HG02981 (cell line): ENCODE results near the gene KCTD16.

Experiments
- ATAC-seq: cut with Tn5 transposase; IDR thresholded peaks from one replicate; pipeline ENCODE4 v1.9.1; 2021; ENCODE audit warnings: mild to moderate bottlenecking, moderate library complexity; ENCODE audit not compliant: unreplicated experiment

The KCTD16 gene

DNA sequence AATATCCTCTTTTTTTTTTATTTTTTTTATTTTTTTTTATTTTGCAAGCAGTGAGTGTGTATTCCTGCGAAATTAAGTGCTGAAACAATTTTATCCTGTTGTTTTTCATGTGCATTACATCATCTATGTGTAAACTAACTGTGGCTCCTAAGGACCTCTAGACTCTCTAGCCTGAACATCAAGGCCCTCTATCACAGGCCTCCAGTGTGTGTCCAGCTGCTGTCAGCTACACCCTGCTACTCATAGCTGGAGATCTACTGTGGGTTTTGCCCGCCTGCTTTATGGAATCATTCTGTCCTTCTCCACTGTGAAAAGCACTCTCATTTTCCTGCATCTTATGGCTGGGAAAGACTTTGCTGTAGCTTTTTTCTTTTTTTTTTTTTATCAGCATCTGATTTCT lies 157.8 kb downstream of the KCTD16 start:
- no peak for ATAC-seq

DNA sequence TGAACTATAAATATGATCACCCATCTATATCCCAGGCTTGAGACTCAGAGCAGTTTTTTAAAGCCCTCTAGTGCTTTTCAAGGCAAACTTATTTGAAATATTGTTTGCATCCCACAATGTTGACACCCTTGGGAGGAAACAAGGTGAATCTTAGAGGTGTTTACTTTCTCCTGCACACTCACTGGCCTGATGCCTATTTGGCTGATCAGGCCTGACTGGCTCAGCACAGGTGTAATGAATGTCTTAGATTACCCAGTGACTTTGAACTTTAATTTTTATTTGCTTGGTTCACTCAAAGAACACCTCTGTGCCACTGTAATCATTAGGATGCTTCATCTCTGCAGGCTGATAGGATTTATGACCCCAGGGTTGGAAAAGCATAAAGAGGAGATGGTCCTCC lies 158.3 kb downstream of the KCTD16 start:
- no peak for ATAC-seq

DNA sequence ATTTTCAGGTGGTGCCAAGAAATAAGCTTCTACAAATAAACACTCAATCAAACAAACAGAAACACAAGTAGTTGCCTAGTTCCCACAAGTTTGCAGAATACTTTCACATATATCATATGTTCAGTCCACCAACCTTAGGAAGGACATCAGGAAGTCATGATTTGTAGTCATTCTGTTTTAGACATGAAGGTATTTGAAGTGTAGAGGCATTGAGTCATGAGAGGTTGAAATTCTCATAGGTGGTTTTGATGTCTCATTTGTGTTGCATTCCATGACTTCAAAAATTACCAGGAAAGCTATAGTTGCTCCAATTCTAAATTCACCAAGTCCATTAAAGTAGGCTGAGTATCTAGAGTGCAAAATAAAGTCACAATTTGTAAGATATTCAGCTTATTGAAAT lies 159.0 kb downstream of the KCTD16 start:
- no peak for ATAC-seq

DNA sequence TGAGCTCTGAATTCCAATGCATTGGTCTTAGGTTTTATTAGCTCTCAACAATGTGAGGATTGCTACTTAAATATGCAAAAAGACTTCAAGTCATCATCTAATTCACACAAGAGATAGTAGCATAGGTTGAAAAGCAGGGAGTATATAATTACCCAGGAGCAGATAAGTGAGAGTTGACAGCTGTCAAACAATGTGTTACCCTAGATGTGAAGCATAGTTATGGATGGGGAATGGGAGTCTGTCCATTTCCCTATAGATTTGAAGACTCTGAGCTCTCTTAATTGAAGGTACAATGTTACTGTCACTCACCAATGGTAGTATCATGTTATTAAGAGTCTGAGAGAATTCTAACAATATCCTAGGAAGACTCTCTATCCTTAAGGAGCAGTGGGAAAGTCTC lies 160.7 kb downstream of the KCTD16 start:
- no peak for ATAC-seq

DNA sequence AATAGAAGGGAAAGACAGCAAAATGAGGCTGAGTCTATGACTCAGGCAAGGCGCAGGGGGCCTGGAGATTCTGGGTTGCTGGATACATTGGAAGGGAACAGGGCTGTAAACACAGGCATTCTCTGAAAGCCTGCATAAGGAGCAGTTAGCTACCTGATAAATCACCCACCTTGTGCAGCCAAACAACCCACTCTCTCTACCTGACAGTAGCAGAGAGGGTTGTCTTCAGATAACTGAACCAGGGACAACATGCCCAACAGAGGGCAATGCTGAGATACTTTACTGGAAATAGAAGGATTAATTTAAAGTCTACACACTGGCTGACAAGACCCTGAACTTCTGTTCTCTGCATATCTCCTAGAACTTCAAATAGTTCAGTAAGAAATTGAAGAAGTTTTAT lies 161.6 kb downstream of the KCTD16 start:
- no peak for ATAC-seq

DNA sequence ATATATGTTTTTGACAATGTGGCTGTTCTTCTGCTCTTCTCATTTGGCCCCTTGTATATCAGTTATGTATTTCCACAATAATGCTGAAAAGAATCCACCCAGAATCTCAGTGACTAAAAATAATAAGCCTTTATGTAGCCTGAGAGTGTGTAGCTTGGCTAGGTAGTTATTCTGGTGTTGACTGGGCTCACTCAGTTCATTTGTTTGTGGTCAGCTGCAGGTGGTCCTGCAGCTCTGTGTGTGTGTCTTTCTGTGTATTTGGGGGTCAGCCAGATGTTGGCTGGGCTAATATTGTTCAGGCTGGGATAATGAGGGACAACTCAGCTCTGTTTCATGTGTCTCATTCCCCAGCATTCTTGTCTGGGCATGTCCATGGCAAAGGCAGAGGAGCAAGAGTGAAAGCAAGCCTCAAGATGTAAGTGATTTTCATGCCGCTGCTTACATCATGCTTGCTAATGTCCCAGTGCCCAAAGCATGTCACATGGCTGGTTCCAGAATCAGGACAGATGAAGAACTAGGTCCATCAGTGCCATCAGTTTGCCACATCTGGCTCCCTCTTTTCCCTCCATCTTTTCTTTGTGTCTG lies 162.8 kb downstream of the KCTD16 start:
- peak; percentile 48 for ATAC-seq

DNA sequence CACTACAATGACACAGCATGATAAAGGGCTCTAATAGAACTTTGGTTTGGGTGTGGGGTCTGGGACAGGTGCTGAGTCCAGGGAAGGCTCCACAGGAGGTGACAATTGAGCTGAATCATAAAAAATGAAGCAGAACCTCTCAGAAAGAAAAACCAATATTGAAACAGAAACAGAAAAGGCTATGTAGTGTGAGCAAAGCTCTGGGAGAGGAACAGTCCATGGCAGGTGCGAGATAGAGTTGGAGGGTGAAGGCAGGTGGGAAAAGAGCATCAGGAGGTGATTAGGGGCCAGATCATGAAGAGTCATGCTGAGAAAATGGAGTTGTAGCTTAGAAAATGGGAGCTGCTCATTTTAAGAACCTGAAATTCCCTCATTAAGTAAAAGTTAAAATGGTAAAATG lies 164.9 kb downstream of the KCTD16 start:
- ATAC-seq = no peak

DNA sequence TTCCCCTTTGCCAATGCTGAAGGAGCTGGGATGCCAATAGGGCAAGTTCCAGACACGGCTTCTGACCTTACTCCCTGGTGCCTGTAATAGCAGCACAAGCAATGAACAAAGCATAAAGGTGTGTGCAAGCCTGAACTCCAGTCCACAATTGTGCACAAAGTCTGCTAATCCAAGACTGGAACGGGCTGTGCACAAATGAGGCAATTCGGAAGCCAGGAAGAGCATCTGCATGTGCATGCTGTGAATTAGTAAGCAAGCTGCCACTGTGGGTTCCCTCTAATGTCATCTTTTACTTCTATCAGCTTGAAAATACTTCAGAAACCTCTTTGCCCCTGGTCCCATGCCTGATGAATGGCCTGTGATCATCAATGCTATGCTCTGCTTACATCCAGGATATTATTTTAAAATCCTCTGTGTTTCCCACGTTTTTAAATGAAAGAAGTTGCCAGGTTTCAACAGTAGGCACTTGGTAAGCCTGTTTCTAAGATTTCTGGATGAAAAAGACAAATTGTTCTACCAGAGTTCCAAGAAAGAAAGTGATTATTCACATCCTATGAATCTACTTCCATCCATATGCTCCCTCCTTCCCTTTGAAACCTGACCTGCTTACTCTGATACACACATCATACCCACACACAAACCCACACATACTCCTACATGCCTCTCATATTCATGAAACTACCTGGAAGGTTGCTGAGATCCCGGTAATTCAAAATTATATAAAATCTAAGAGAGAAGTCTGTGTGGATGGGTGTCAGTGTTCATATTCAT lies 165.7 kb downstream of the KCTD16 start:
- no peak for ATAC-seq

DNA sequence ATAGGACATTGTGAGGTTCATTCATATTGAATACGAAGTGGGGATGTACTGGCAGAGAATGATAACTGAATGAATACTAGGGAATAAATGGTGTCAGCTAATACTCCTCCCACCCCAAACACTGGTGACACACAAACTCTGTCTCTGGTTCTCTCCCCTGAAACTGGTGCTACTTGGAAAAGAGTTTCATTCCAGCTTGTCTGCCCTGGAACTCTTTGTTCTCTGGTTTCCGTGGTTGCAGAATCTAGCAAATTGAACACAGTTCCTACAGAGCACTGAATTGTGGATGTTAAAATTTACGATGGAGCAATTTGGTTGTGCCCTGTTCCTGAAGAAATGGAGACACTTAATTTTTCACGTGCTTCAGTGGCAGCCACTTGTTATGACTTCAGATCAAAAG lies 181.7 kb downstream of the KCTD16 start:
- ATAC-seq = no peak

DNA sequence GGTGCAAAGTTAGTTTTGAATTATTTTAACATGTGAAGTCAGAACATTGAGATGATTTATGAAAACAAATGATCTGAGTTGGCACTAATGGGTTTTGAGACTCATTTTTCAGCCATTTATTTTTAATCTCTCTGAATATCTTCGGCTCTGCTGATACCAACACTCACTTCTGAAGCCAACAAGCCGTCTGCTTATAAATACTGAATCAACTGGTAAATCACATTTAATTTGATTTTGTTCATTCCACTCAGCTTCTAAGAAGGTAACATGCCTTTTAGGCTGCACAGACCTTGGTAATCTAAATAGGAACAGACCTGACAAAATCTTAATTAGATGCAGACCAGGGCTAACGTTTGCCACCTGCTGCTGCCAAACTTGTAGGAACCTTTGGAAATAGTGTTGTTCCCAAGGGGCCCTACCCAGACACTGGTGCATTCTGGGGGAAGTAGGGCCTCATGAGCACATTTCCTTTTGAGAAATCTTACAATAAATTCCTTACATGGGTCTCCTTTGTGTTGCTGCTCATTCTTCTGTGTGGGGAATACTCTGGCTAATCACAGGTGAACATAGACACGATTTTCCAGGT lies 182.2 kb downstream of the KCTD16 start:
- ATAC-seq = no peak

DNA sequence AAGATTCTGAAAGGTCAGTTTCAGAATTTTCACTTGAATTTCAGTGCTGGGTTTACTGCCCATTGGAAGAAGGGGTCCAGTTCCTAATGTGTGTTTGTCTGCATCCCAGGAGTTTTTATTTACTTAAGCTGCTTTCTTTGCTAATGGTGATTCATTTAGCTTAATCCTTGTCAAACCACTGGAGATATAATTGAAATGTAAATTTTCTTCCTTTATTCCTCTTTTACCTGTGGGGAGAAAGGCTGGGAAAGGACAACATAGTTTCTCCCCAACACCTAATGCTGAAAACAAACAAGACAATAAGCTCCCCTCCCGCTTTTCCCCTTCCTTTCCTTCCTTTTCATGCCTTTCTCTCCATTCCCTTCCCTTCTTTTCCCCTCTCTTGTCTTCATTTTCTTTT lies 185.8 kb downstream of the KCTD16 start:
- no peak for ATAC-seq

DNA sequence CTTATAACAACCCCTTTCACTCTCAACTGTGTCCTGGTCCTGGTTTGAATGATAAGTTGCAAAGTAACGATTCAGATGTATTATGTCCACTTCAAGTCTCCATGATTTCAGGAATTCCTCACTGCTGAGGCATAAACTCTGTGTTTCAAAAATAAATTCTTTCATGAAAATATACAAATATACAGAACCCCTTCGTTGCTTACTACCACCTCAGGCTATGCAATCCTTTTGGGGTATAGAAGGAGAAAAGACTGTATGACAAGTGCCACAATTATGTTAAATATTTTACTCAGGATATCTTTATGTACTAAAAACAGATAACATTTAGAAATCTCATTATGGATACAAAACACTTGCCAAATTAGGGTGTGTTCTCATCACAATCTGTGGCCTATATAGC lies 190.7 kb downstream of the KCTD16 start:
- ATAC-seq = no peak

DNA sequence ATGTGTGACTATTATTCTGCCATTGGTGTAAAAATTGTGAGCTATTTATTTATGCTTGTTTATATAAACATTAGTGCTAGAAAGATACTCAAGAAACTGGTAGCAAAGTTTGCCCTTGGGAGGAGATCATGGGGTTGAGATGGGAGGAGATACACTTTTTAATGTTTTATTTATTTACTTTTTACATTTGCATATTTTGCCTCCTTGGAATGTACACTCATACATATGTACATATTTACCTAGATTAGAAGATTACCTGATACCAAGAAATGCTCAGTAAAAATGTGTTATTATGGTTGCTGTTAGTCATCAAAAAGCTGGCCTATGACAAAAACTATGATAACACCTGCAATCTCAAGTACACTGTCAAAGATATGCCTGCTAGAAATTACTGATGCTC lies 195.2 kb downstream of the KCTD16 start:
- no peak for ATAC-seq

DNA sequence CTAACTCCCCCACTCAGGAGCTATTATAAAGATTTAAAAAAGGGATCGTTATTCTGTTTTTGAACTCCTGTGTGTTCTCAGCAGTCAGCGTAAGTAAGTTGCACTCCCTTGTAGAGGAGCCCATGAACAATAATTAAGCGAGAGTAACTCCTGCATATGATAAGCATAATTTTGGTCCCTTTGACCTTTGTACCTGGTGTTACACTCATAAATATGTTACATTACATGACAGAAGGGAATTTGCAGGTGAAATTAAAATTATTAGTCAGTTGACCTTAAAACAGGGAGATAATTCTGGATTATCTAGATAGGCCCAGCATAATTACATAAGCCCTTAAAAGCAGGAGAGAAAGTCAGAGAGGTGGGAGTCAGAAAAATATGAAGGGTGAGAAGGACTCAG lies 197.3 kb downstream of the KCTD16 start:
- no peak for ATAC-seq

DNA sequence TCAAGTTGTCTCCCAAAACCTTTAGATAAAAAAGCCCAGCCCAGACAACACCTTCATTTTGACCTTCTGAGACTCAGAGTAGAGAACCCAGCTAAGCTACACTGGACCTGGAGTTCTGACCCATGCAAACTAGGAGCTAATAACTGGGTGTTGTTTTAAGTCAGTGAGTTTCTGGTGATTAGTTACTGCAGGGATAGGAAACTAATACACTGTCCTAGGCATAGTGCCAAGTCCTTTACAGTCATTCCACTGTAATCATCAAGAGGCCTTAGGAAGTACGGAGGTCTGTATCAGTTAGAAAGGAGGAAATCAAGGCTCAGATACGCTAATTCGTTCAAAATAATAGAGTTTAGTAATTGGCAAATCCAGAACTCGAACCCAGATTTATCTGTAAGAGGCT lies 197.9 kb downstream of the KCTD16 start:
- no peak for ATAC-seq

DNA sequence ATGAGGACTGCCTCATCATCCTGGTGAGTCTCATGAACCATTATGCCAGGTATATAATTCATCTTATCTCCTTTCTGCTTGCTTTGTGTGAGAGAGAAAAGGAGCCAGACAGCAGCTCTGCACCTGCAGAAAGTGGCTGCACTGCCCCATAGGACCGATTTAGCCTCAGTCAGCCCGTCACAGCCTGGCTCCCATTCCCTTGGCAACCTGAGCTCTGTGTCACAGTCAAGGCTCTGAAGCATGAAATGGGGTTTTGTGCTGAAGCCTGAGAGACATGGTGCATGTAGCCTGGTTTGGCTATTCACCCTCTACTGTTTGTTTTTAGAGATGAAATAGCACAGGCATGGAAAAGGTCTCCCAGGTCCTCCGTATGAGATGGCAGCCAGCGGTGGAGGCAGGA lies 198.3 kb downstream of the KCTD16 start:
- peak; percentile 64 for ATAC-seq

DNA sequence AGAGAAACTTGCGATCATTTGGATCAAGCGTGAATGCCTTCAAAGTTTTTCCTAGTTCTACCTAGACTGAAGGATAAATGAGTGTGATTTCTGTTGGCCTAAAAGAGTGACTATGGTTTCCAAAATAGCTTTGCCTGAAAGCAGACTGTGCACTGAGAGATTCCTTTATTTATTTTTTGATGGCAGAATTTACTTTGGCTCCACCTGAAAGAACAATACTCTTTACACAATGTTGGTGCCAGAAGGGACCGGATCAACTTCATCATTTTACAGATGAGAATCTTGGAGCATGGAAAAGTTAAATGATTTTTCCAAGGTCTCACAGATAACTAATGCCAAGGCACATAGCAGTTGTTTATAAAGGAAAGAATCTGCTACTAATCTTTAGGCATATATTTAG lies 199.6 kb downstream of the KCTD16 start:
- ATAC-seq = no peak

DNA sequence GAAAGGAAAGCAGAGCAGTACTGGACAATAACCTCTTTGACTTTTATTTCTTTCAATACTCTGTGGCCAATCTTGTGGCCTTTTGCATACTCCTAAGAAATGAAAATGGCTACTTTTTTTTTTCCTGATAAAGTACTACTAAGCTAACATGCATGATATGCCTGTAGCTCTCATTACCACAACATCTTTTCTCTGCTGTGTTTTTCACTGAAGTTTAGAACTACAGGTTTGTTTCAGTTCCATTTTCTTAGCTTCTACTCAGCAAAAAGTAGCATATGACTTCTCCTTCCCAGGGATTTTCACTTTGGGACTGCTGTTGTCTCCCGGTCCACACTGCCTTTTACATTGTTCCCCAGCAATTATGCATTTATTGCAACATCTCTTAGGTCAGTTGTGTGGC lies 204.0 kb downstream of the KCTD16 start:
- ATAC-seq = no peak

DNA sequence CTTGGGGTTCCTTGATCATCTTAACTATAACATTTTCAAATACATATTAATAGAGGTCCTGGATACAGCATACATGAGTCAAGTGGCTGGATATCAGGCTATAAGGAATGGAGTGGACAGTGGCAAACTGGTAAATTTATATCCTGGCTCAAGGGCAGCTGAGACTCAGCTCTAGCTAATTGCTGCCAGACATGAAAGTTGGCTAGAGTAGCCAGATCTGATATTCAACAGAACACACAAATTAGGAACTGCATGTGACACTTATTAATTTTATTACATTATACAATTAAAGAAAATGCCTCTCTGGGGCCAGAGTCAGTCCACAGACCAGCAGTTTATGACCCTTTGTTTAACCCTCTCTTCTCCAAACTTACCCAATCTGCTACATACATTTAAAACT lies 206.5 kb downstream of the KCTD16 start:
- no peak for ATAC-seq

DNA sequence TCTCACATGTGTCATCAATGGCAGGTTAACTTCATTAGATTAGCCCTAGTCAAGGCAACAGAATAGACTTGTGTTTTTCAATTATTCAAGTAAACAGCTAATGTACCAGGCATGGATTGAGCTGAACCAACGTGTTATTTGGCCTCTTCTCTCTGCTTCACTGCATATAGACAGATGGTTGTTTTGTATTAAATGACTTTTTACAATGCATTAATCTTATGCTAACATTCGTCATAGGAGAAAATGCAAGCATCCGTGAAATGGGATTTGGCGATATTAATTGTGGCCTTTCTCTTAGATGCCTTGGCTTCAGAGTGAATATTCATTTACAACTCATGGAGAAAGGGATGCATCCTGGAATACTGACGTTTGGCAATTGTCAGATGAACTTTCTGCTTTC lies 208.0 kb downstream of the KCTD16 start:
- ATAC-seq = no peak

DNA sequence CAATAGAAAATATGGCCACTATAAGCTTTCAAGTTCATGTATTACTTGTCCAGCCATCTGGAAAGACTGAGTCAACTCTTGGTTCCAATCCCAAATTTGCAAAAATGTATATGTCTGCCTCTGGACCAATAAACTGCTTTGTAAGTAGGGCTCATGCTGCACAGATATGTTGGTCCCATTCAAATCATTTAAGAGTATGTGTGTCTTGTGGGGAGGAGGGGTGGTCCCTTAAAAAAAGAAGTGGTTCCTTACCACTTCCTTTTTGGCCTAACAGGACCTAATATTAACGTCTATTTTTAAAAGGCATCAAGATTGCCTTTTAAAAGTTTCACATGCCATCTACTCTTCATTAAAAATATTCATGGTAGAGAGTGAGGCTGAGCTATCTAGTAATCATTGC lies 214.9 kb downstream of the KCTD16 start:
- no peak for ATAC-seq

DNA sequence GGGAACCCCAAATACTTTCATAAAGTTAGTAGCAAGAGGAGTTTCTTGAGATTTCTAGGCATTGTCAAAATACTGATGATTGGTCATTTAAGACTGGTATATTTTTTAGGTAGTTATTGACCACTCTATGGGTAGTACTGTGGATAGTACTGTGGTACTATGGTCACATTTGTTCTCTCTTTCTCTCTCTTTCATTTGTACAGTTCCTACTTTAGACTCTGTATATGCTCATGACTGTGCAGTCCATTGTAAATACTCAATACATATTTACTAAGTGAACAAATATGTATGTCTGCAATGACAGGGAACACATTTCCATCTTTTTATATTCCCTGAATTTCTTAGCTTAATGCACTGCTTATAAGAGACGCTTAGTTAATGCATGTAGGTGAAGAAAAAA lies 215.6 kb downstream of the KCTD16 start:
- ATAC-seq = no peak

DNA sequence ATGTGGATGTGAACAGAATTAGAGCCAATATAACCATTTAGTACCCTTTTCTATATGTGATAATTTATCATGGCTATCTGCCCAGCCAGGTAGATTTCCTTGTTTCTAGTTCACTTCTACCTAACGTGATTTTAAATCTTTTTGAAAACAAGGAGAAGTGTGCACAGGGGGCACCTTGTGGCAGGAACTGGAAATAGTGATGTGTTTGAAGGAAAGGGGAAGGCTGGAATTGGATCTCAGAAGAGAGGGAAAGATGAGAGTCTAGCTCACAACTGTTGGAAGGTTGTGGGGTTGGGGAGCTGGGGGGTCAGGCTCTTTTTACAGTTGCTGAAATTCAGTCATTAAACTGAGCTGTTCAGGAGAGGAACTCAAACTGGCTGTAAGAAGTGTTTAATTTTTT lies 219.5 kb downstream of the KCTD16 start:
- ATAC-seq = no peak
